HepG2 (cell line): ENCODE measurements around the gene DDC. TPM values are rescaled to one million over a fixed set of nuclear protein-coding genes. Genes with fewer than 3 reads are reported as not detected.

Source experiments
- CCDC6 ChIP-seq: sonication (generic); formaldehyde crosslinking; IDR thresholded peaks from 2 replicates; pipeline ENCODE4 v1.8.1; 2022; ENCODE audit warnings: mild to moderate bottlenecking, missing genetic modification reagents, moderate library complexity
- IRF2 ChIP-seq: IDR thresholded peaks from 2 replicates; pipeline ENCODE4 v1.6.1; 2018; ENCODE audit warnings: missing genetic modification reagents, missing compliant biosample characterization
- TBX2 ChIP-seq: sonication (generic); formaldehyde crosslinking; IDR thresholded peaks from 2 replicates; pipeline ENCODE4 v1.5.0; 2020; ENCODE audit warnings: missing genetic modification reagents, mild to moderate bottlenecking, borderline replicate concordance
- TOE1 ChIP-seq: sonication (generic); formaldehyde crosslinking; IDR thresholded peaks from 2 replicates; pipeline ENCODE4 v1.4.0; 2020; ENCODE audit warnings: mild to moderate bottlenecking, missing genetic modification reagents
- YY1 ChIP-seq: IDR thresholded peaks from 2 replicates; pipeline ENCODE4 v1.6.1; 2011; ENCODE audit warnings: low read length, low read depth, moderate library complexity, mild to moderate bottlenecking; ENCODE audit not compliant: insufficient read depth, insufficient replicate concordance
- ZFP41 ChIP-seq: sonication (generic); formaldehyde crosslinking; IDR thresholded peaks from 2 replicates; pipeline ENCODE4 v1.4.0; 2020; ENCODE audit warnings: mild to moderate bottlenecking, missing genetic modification reagents, borderline replicate concordance
- ZNF33A ChIP-seq: sonication (generic); formaldehyde crosslinking; IDR thresholded peaks from 2 replicates; pipeline ENCODE4 v1.5.1; 2020; ENCODE audit warnings: missing genetic modification reagents, mild to moderate bottlenecking, moderate library complexity, borderline replicate concordance
- polyA plus RNA-seq, 8 experiments: library from polyadenylated mRNA; depleted of rRNA in 3 of 8; stranded (reverse) in 7 of 8; unstranded in 1 of 8; fragments of >200 nt; fragmentation: Illumina TruSeq in 4 of 8; extraction: Trizol in 4 of 8; gene quantifications; 2 replicates each; pipeline versions ENCODE4 v1.2.1 to v1.2.3, GENCODE V29; 2011 to 2016; ENCODE audit warnings: low read depth in 4 of 8, missing spikeins in 1 of 8, mixed read lengths in 1 of 8; ENCODE audit not compliant: insufficient read depth in 1 of 8
- total RNA-seq, 5 experiments: library from RNA; depleted of rRNA; stranded (reverse); fragments of >200 nt; fragmentation: Illumina TruSeq; extraction: Trizol; gene quantifications; 2 replicates each; pipeline ENCODE4 v1.2.3, GENCODE V29; 2016; ENCODE audit warnings: low read depth in 1 of 5
- TF ChIP-seq, protein P1 (sequence below), 2 experiments: sonication (generic) in 1 of 2; formaldehyde crosslinking in 1 of 2; IDR thresholded peaks; 2 replicates each; pipeline versions ENCODE4 v1.6.1 to v1.9.0; 2014 to 2022; ENCODE audit warnings: antibody characterized with exemption in 1 of 2, borderline replicate concordance in 1 of 2, inconsistent platforms in 1 of 2, low read depth in 1 of 2, missing genetic modification reagents in 1 of 2
- TF ChIP-seq, protein P2 (sequence below): sonication (generic); formaldehyde crosslinking; IDR thresholded peaks from 2 replicates; pipeline ENCODE4 v1.4.0; 2020; ENCODE audit warnings: missing genetic modification reagents, mild to moderate bottlenecking, borderline replicate concordance
- TF ChIP-seq, protein P3 (sequence below): sonication (generic); formaldehyde crosslinking; IDR thresholded peaks from 2 replicates; pipeline ENCODE4 v1.4.0; 2020; ENCODE audit warnings: missing genetic modification reagents, borderline replicate concordance
- TF ChIP-seq, protein P4 (sequence below): fragments of 450-650 bp; IDR thresholded peaks from 2 replicates; pipeline ENCODE4 v1.6.1; 2016
- TF ChIP-seq, protein P5 (sequence below): sonication (generic); formaldehyde crosslinking; IDR thresholded peaks from 2 replicates; pipeline ENCODE4 v1.5.1; 2020; ENCODE audit warnings: mild to moderate bottlenecking, missing genetic modification reagents

Gene DDC
- total and polyA plus RNA-seq, 2 of the 13 experiments (the other 11 are each of a cell fraction or from before 2014, with no cell fraction given) = 11.7 to 93.3 TPM

GRCh38 chr7:50467817-50468610, 97.2 kb downstream of the DDC start (continued):
- TF ChIP-seq, protein P1, sequence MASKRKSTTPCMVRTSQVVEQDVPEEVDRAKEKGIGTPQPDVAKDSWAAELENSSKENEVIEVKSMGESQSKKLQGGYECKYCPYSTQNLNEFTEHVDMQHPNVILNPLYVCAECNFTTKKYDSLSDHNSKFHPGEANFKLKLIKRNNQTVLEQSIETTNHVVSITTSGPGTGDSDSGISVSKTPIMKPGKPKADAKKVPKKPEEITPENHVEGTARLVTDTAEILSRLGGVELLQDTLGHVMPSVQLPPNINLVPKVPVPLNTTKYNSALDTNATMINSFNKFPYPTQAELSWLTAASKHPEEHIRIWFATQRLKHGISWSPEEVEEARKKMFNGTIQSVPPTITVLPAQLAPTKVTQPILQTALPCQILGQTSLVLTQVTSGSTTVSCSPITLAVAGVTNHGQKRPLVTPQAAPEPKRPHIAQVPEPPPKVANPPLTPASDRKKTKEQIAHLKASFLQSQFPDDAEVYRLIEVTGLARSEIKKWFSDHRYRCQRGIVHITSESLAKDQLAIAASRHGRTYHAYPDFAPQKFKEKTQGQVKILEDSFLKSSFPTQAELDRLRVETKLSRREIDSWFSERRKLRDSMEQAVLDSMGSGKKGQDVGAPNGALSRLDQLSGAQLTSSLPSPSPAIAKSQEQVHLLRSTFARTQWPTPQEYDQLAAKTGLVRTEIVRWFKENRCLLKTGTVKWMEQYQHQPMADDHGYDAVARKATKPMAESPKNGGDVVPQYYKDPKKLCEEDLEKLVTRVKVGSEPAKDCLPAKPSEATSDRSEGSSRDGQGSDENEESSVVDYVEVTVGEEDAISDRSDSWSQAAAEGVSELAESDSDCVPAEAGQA (IDR thresholded peaks at IDR 0.05; ENCODE audit: low read depth) = no peak
- TF ChIP-seq, protein P1 (CRISPR knock-in tag; IDR thresholded peaks at IDR 0.05; ENCODE audit: borderline replicate concordance) = no peak
- TF ChIP-seq YY1 (peak; percentile 54), ZFP41 (no peak), CCDC6 (peak; percentile 60; the same call in 1 of the 2 replicates), IRF2 (CRISPR knock-in tag) (peak; percentile 74), TBX2 (CRISPR knock-in tag) (peak; percentile 59; the same call in 1 of the 2 replicates), ZNF33A (CRISPR knock-in tag) (no peak), TOE1 (CRISPR knock-in tag) (no peak)
- TF ChIP-seq, protein P2, sequence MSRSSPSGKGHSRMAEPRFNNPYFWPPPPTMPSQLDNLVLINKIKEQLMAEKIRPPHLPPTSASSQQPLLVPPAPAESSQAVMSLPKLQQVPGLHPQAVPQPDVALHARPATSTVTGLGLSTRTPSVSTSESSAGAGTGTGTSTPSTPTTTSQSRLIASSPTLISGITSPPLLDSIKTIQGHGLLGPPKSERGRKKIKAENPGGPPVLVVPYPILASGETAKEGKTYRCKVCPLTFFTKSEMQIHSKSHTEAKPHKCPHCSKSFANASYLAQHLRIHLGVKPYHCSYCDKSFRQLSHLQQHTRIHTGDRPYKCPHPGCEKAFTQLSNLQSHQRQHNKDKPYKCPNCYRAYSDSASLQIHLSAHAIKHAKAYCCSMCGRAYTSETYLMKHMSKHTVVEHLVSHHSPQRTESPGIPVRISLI (CRISPR knock-in tag) = 0 out of 2 replicates have a peak, but pooled peaks have one; percentile 23
- TF ChIP-seq, protein P3, sequence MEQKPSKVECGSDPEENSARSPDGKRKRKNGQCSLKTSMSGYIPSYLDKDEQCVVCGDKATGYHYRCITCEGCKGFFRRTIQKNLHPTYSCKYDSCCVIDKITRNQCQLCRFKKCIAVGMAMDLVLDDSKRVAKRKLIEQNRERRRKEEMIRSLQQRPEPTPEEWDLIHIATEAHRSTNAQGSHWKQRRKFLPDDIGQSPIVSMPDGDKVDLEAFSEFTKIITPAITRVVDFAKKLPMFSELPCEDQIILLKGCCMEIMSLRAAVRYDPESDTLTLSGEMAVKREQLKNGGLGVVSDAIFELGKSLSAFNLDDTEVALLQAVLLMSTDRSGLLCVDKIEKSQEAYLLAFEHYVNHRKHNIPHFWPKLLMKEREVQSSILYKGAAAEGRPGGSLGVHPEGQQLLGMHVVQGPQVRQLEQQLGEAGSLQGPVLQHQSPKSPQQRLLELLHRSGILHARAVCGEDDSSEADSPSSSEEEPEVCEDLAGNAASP (CRISPR knock-in tag) = no peak
- TF ChIP-seq, protein P4, sequence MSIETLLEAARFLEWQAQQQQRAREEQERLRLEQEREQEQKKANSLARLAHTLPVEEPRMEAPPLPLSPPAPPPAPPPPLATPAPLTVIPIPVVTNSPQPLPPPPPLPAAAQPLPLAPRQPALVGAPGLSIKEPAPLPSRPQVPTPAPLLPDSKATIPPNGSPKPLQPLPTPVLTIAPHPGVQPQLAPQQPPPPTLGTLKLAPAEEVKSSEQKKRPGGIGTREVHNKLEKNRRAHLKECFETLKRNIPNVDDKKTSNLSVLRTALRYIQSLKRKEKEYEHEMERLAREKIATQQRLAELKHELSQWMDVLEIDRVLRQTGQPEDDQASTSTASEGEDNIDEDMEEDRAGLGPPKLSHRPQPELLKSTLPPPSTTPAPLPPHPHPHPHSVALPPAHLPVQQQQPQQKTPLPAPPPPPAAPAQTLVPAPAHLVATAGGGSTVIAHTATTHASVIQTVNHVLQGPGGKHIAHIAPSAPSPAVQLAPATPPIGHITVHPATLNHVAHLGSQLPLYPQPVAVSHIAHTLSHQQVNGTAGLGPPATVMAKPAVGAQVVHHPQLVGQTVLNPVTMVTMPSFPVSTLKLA = peak; percentile 69
- TF ChIP-seq, protein P5, sequence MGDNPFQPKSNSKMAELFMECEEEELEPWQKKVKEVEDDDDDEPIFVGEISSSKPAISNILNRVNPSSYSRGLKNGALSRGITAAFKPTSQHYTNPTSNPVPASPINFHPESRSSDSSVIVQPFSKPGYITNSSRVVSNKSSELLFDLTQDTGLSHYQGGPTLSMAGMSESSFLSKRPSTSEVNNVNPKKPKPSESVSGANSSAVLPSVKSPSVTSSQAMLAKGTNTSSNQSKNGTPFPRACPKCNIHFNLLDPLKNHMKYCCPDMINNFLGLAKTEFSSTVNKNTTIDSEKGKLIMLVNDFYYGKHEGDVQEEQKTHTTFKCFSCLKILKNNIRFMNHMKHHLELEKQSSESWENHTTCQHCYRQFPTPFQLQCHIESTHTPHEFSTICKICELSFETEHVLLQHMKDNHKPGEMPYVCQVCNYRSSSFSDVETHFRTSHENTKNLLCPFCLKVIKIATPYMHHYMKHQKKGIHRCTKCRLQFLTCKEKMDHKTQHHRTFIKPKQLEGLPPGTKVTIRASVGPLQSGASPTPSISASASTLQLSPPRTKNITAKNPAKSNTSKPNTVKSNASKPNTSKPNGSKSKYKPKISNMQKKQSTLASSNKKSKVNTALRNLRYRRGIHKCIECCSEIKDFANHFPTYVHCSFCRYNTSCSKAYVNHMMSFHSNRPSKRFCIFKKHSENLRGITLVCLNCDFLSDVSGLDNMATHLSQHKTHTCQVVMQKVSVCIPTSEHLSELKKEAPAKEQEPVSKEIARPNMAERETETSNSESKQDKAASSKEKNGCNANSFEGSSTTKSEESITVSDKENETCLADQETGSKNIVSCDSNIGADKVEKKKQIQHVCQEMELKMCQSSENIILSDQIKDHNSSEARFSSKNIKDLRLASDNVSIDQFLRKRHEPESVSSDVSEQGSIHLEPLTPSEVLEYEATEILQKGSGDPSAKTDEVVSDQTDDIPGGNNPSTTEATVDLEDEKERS (CRISPR knock-in tag) = no peak
